ENCODE results near the gene RMC1.

Gene RMC1

GRCh38 chr18:23530195-23530594 is 26.9 kb downstream of the RMC1 start:
- H2AK5ac ChIP-seq (ENCODE audit: low read length), result no peak overlapping the region
- H3K23ac ChIP-seq (ENCODE audit: low read length), result no peak overlapping the region
- no peaks in the 10 kb centered on the region for H3K27me3 ChIP-seq (ENCODE audit: insufficient read depth, low read length, poor library complexity)
- H3K36me3 ChIP-seq (ENCODE audit: control insufficient read depth, insufficient read depth, low read length), result peaks cover 16% of the 10 kb centered on the region
- no peak overlapping the region for H4K5ac ChIP-seq (ENCODE audit: low read length)
- no peak overlapping the region for H4K8ac ChIP-seq (ENCODE audit: low read depth, low read length)
- H3K79me1 ChIP-seq (ENCODE audit: low read length), result no peaks in the 10 kb centered on the region
- H3K56ac ChIP-seq (ENCODE audit: low read length), result no peak overlapping the region
- DNase-seq, result no peak
- H2BK15ac ChIP-seq (replicated peaks; ENCODE audit: low read depth), result no peak overlapping the region
- no peak overlapping the region for H3K27ac ChIP-seq (ENCODE audit: low read depth, low read length)
- no peak overlapping the region for H3K4me2 ChIP-seq (ENCODE audit: low read length)
- H2BK5ac ChIP-seq (ENCODE audit: low read length), result no peak overlapping the region
- no peak overlapping the region for H2BK120ac ChIP-seq (ENCODE audit: low read depth, low read length)
- H3K18ac ChIP-seq (ENCODE audit: low read length), result no peak overlapping the region
- no peak overlapping the region for H3K9ac ChIP-seq (ENCODE audit: low read length)
- no peaks in the 10 kb centered on the region for H3K79me2 ChIP-seq (ENCODE audit: control insufficient read depth, insufficient read depth, low read length)
- no peaks in the 10 kb centered on the region for H3K4me1 ChIP-seq (ENCODE audit: control insufficient read depth, low read depth, low read length)
- H3K4ac ChIP-seq (ENCODE audit: low read depth, low read length), result no peak overlapping the region
- WGBS (ENCODE audit: extremely low coverage, insufficient coverage, low lambda C conversion rate), result no CpG with 5 or more reads among the region's 7 CpGs
- no peak overlapping the region for H3K4me3 ChIP-seq (ENCODE audit: low read length)

GRCh38 chr18:23531912-23532311 is 28.6 kb downstream of the RMC1 start:
- H3K36me3 ChIP-seq (ENCODE audit: control insufficient read depth, insufficient read depth, low read length), result peaks cover 19% of the 10 kb centered on the region
- DNase-seq, result no peak

GRCh38 chr18:23532848-23533247 is 29.5 kb downstream of the RMC1 start:
- no peak overlapping the region for H3K4ac ChIP-seq (ENCODE audit: low read depth, low read length)
- no peak overlapping the region for H2BK15ac ChIP-seq (replicated peaks; ENCODE audit: low read depth)

More at GRCh38 chr18:23531912-23532311, 28.6 kb downstream of the RMC1 start:
- H3K4me2 ChIP-seq (ENCODE audit: low read length), result no peak overlapping the region
- no peak overlapping the region for H3K56ac ChIP-seq (ENCODE audit: low read length)
- H3K23ac ChIP-seq (ENCODE audit: low read length), result no peak overlapping the region
- H3K27ac ChIP-seq (ENCODE audit: low read depth, low read length), result no peak overlapping the region
- no peaks in the 10 kb centered on the region for H3K4me1 ChIP-seq (ENCODE audit: control insufficient read depth, low read depth, low read length)
- H3K18ac ChIP-seq (ENCODE audit: low read length), result no peak overlapping the region
- no peaks in the 10 kb centered on the region for H3K27me3 ChIP-seq (ENCODE audit: insufficient read depth, low read length, poor library complexity)
- H4K8ac ChIP-seq (ENCODE audit: low read depth, low read length), result no peak overlapping the region
- no peak overlapping the region for H3K4me3 ChIP-seq (ENCODE audit: low read length)
- no peak overlapping the region for H2AK5ac ChIP-seq (ENCODE audit: low read length)
- no peaks in the 10 kb centered on the region for H3K79me1 ChIP-seq (ENCODE audit: low read length)
- no peak overlapping the region for H3K4ac ChIP-seq (ENCODE audit: low read depth, low read length)
- H2BK5ac ChIP-seq (ENCODE audit: low read length), result no peak overlapping the region
- no peak overlapping the region for H3K9ac ChIP-seq (ENCODE audit: low read length)
- no peak overlapping the region for H4K5ac ChIP-seq (ENCODE audit: low read length)
- no peaks in the 10 kb centered on the region for H3K79me2 ChIP-seq (ENCODE audit: control insufficient read depth, insufficient read depth, low read length)
- no CpG with 5 or more reads among the region's 13 CpGs for WGBS (ENCODE audit: extremely low coverage, insufficient coverage, low lambda C conversion rate)
- no peak overlapping the region for H2BK120ac ChIP-seq (ENCODE audit: low read depth, low read length)
- H2BK15ac ChIP-seq (replicated peaks; ENCODE audit: low read depth), result no peak overlapping the region

GRCh38 chr18:23534276-23534675 is 31.0 kb downstream of the RMC1 start:
- H3K23ac ChIP-seq (ENCODE audit: low read length), result no peak overlapping the region
- H2BK15ac ChIP-seq (replicated peaks; ENCODE audit: low read depth), result no peak overlapping the region
- no peak overlapping the region for H3K9ac ChIP-seq (ENCODE audit: low read length)
- no peak for DNase-seq
- H3K27me3 ChIP-seq (ENCODE audit: insufficient read depth, low read length, poor library complexity), result no peaks in the 10 kb centered on the region
- H3K36me3 ChIP-seq (ENCODE audit: control insufficient read depth, insufficient read depth, low read length), result peaks cover 18% of the 10 kb centered on the region
- no peak overlapping the region for H3K4ac ChIP-seq (ENCODE audit: low read depth, low read length)
- H2AK5ac ChIP-seq (ENCODE audit: low read length), result no peak overlapping the region
- no peaks in the 10 kb centered on the region for H3K79me1 ChIP-seq (ENCODE audit: low read length)
- no peaks in the 10 kb centered on the region for H3K79me2 ChIP-seq (ENCODE audit: control insufficient read depth, insufficient read depth, low read length)
- H3K56ac ChIP-seq (ENCODE audit: low read length), result no peak overlapping the region
- no CpG with 5 or more reads among the region's 16 CpGs for WGBS (ENCODE audit: extremely low coverage, insufficient coverage, low lambda C conversion rate)
- no peak overlapping the region for H2BK5ac ChIP-seq (ENCODE audit: low read length)
- H3K4me2 ChIP-seq (ENCODE audit: low read length), result no peak overlapping the region
- no peak overlapping the region for H3K18ac ChIP-seq (ENCODE audit: low read length)
- H4K8ac ChIP-seq (ENCODE audit: low read depth, low read length), result no peak overlapping the region
- no peak overlapping the region for H4K5ac ChIP-seq (ENCODE audit: low read length)
- H2BK120ac ChIP-seq (ENCODE audit: low read depth, low read length), result no peak overlapping the region
- no peaks in the 10 kb centered on the region for H3K4me1 ChIP-seq (ENCODE audit: control insufficient read depth, low read depth, low read length)
- H3K4me3 ChIP-seq (ENCODE audit: low read length), result no peak overlapping the region
- H3K27ac ChIP-seq (ENCODE audit: low read depth, low read length), result no peak overlapping the region

More at GRCh38 chr18:23532848-23533247, 29.5 kb downstream of the RMC1 start:
- Histone ChIP-seq H3K9ac (ENCODE audit: low read length) (no peak overlapping the region), H2BK120ac (ENCODE audit: low read depth, low read length) (no peak overlapping the region), H3K36me3 (ENCODE audit: control insufficient read depth, insufficient read depth, low read length) (peaks cover 19% of the 10 kb centered on the region), H3K4me3 (ENCODE audit: low read length) (no peak overlapping the region), H3K79me1 (ENCODE audit: low read length) (no peaks in the 10 kb centered on the region), H2AK5ac (ENCODE audit: low read length) (no peak overlapping the region), H3K79me2 (ENCODE audit: control insufficient read depth, insufficient read depth, low read length) (no peaks in the 10 kb centered on the region), H2BK5ac (ENCODE audit: low read length) (no peak overlapping the region), H3K27me3 (ENCODE audit: insufficient read depth, low read length, poor library complexity) (no peaks in the 10 kb centered on the region), H3K4me1 (ENCODE audit: control insufficient read depth, low read depth, low read length) (no peaks in the 10 kb centered on the region), H3K23ac (ENCODE audit: low read length) (no peak overlapping the region), H4K8ac (ENCODE audit: low read depth, low read length) (no peak overlapping the region), H4K5ac (ENCODE audit: low read length) (no peak overlapping the region), H3K18ac (ENCODE audit: low read length) (no peak overlapping the region), H3K27ac (ENCODE audit: low read depth, low read length) (no peak overlapping the region), H3K4me2 (ENCODE audit: low read length) (no peak overlapping the region), H3K56ac (ENCODE audit: low read length) (no peak overlapping the region)
- WGBS (ENCODE audit: extremely low coverage, insufficient coverage, low lambda C conversion rate), result no CpG with 5 or more reads among the region's 4 CpGs
- DNase-seq, result no peak

- Histone ChIP-seq H3K18ac (ENCODE audit: low read length) (no peak overlapping the region), H3K4ac (ENCODE audit: low read depth, low read length) (no peak overlapping the region), H3K36me3 (ENCODE audit: control insufficient read depth, insufficient read depth, low read length) (peaks cover 21% of the 10 kb centered on the region), H2BK15ac (replicated peaks; ENCODE audit: low read depth) (no peak overlapping the region), H3K4me2 (ENCODE audit: low read length) (no peak overlapping the region), H3K27ac (ENCODE audit: low read depth, low read length) (no peak overlapping the region), H4K8ac (ENCODE audit: low read depth, low read length) (no peak overlapping the region), H3K9ac (ENCODE audit: low read length) (no peak overlapping the region), H3K23ac (ENCODE audit: low read length) (no peak overlapping the region), H2BK120ac (ENCODE audit: low read depth, low read length) (no peak overlapping the region), H3K56ac (ENCODE audit: low read length) (no peak overlapping the region), H3K4me3 (ENCODE audit: low read length) (no peak overlapping the region), H4K5ac (ENCODE audit: low read length) (no peak overlapping the region), H2AK5ac (ENCODE audit: low read length) (no peak overlapping the region), H3K79me2 (ENCODE audit: control insufficient read depth, insufficient read depth, low read length) (no peaks in the 10 kb centered on the region), H3K4me1 (ENCODE audit: control insufficient read depth, low read depth, low read length) (no peaks in the 10 kb centered on the region), H3K27me3 (ENCODE audit: insufficient read depth, low read length, poor library complexity) (no peaks in the 10 kb centered on the region), H2BK5ac (ENCODE audit: low read length) (no peak overlapping the region), H3K79me1 (ENCODE audit: low read length) (no peaks in the 10 kb centered on the region)
- WGBS (ENCODE audit: extremely low coverage, insufficient coverage, low lambda C conversion rate), result no CpG with 5 or more reads among the region's 5 CpGs
- no peak for DNase-seq
These were observed 32.9 kb downstream of the RMC1 start for GRCh38 chr18:23536204-23536603.

GRCh38 chr18:23537274-23537673 is 34.0 kb downstream of the RMC1 start:
- no peak overlapping the region for H3K4me2 ChIP-seq (ENCODE audit: low read length)
- H3K4ac ChIP-seq (ENCODE audit: low read depth, low read length), result no peak overlapping the region
- no CpG with 5 or more reads among the region's 7 CpGs for WGBS (ENCODE audit: extremely low coverage, insufficient coverage, low lambda C conversion rate)
- no peak overlapping the region for H2BK5ac ChIP-seq (ENCODE audit: low read length)
- no peak overlapping the region for H3K27ac ChIP-seq (ENCODE audit: low read depth, low read length)
- no peak overlapping the region for H4K5ac ChIP-seq (ENCODE audit: low read length)
- no peak for DNase-seq
- no peak overlapping the region for H3K23ac ChIP-seq (ENCODE audit: low read length)
- H4K8ac ChIP-seq (ENCODE audit: low read depth, low read length), result no peak overlapping the region
- no peaks in the 10 kb centered on the region for H3K27me3 ChIP-seq (ENCODE audit: insufficient read depth, low read length, poor library complexity)
- no peaks in the 10 kb centered on the region for H3K4me1 ChIP-seq (ENCODE audit: control insufficient read depth, low read depth, low read length)
- no peak overlapping the region for H3K4me3 ChIP-seq (ENCODE audit: low read length)
- no peak overlapping the region for H3K9ac ChIP-seq (ENCODE audit: low read length)
- peaks cover 24% of the 10 kb centered on the region for H3K36me3 ChIP-seq (ENCODE audit: control insufficient read depth, insufficient read depth, low read length)
- H2AK5ac ChIP-seq (ENCODE audit: low read length), result no peak overlapping the region
- H2BK120ac ChIP-seq (ENCODE audit: low read depth, low read length), result no peak overlapping the region
- no peaks in the 10 kb centered on the region for H3K79me2 ChIP-seq (ENCODE audit: control insufficient read depth, insufficient read depth, low read length)
- H3K79me1 ChIP-seq (ENCODE audit: low read length), result no peaks in the 10 kb centered on the region
- no peak overlapping the region for H3K56ac ChIP-seq (ENCODE audit: low read length)
- H3K18ac ChIP-seq (ENCODE audit: low read length), result no peak overlapping the region
- H2BK15ac ChIP-seq (replicated peaks; ENCODE audit: low read depth), result no peak overlapping the region

All from mesendoderm (in vitro differentiated cells).